Skeletal muscle cell (primary cell): Measurements from ENCODE around the gene MAD2L1BP.
A peak's percentile ranks its signal among the peaks of the same experiment; 100 is the strongest.
"Not testable (repeated sequence)": the region's sequence is repeated elsewhere in the genome, so short reads cannot be mapped to it uniquely, and the experiment has no call there.

Experiments
- DNase-seq: peaks from one replicate; pipeline ENCODE4 v3.0.0-alpha.2; 2010; ENCODE audit warnings: low read depth
- H3K4me3 ChIP-seq: 2 replicates; pipeline ENCODE4 v1.5.1; 2011; ENCODE audit warnings: low read depth, mild to moderate bottlenecking, control low read depth, low read length, moderate library complexity

Gene MAD2L1BP, protein sequence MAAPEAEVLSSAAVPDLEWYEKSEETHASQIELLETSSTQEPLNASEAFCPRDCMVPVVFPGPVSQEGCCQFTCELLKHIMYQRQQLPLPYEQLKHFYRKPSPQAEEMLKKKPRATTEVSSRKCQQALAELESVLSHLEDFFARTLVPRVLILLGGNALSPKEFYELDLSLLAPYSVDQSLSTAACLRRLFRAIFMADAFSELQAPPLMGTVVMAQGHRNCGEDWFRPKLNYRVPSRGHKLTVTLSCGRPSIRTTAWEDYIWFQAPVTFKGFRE

DNA sequence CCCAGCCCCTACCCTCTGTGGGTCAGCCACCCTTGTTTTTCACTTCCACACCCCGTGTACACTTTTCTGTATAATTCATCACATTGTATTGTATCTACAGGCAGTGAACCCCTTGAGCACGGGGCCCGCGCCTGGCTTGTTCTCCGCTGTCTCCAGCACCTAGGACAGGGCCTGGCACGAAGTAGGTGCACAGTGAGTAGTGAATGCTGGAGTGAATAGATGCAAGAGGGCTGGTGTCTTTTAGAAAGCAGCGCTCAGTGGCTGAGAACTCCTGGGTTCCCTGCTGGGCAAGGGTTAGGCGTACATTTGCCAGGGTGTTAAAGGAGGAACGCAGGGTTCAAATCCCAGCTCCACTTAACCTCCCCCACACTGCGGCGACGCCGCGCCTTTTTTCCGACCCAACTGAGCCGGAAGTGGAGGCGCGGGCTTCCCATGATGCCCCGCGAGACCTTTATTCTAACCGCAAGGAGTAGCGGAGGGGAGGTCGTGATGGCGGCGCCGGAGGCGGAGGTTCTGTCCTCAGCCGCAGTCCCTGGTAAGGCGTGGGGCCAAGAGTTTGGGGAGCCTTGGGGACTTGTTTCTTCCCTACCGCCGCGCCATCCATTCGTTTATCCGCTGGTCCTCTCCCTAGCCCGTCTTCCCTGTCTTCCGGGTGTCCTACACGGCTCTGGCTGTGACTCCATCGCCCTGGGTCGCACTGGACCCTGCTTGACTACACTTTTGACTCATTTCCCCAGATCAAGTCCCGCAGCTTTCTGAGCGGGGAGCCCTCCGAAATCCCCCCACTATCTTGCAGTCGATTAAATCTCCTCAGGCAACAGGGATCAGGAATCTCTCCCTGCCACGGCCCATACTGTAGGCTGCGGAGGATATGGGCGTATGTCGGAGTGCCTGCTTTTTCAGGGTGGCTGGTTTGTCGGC, at the start of gene MAD2L1BP:
Gene MAD2L1BP (plus strand): TSS at position 454 of the 921 bp plus-strand sequence. CDS start 36 bp downstream, at position 490.
- peak within 1 kb of the TSS; percentile 88 for H3K4me3 ChIP-seq
- DNase-seq, result no peak

DNA sequence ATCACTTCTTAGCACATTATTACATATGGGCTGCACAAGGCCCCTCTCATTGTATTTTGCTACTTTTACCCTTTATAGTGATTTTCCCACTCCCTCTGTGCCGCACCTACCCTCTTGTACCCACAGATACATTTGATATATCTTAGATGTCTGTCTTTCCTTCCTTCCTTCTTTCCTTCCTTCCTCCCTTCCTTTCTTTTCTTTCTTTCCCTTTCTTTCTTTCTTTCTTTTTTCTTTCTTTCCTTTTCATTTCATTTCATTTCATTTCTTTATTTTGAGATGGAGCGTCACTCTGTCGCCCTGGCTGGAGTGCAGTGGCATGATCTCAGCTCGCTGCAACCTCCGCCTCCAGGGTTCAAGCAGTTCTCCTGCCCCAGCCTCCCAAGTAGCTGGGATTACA, 47.4 kb upstream of the MAD2L1BP start:
- no peak overlapping the region for H3K4me3 ChIP-seq
- no peak for DNase-seq

GRCh38 chr6:43589564-43589963, 46.1 kb upstream of the MAD2L1BP start:
- not testable (repeated sequence) for DNase-seq, H3K4me3 ChIP-seq

GRCh38 chr6:43593938-43594337, 41.7 kb upstream of the MAD2L1BP start:
- no peak overlapping the region for H3K4me3 ChIP-seq
- DNase-seq, result no peak

- no peak overlapping the region for H3K4me3 ChIP-seq
- no peak for DNase-seq
Observed at GRCh38 chr6:43600595-43600994, 35.0 kb upstream of the MAD2L1BP start.

- peak; percentile 76 for DNase-seq
- no peak overlapping the region for H3K4me3 ChIP-seq
Observed at GRCh38 chr6:43604174-43604573, 31.5 kb upstream of the MAD2L1BP start.

DNA sequence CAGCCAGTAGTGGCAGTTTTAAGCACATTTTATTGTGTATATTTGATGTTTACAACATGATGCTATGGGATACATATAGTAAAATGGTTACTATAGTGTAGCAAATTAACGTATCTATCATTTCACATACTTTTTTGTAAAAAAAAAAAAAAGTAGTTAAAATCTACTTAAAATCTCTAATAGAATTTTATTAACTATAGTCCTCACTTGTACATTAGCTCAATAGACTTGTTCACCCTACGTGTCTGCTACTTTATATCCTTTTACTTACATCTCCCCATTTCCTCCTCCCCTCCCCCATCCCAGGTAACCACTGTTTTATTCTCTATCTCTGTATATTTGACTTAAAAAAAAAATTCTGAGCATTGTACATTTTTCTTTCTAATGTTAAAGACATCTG, 29.6 kb upstream of the MAD2L1BP start:
- no peak overlapping the region for H3K4me3 ChIP-seq
- DNase-seq, result no peak

DNA sequence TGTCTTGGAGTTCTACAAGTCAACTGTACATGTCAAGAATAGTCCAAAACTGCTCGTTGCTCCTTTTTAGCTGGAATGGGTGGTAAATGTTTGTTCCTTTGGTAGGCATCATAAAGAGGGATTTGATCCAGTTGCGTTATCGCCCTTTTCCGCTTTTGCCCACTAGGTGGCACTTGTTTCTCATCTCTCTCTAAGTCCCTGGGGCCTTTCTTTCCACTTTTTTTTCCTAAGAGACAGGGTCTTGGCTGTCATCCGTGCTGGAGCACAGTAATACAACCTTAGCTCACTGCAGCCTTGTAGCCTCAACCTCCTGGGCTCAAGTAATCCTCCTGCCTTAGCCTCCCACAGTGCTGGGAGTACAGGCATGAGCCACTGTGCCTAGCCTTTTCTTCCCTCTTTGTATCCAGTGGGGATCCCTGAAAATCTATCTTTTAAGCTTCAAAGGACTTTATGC, 27.3 kb upstream of the MAD2L1BP start:
- peak; percentile 49 for DNase-seq
- no peak overlapping the region for H3K4me3 ChIP-seq

GRCh38 chr6:43608807-43609206, 26.8 kb upstream of the MAD2L1BP start:
- no peak overlapping the region for H3K4me3 ChIP-seq

GRCh38 chr6:43609402-43609801, 26.2 kb upstream of the MAD2L1BP start:
- H3K4me3 ChIP-seq, result no peak overlapping the region
- DNase-seq, result no peak

More at GRCh38 chr6:43608807-43609206, 26.8 kb upstream of the MAD2L1BP start:
- no peak for DNase-seq

- no peak for DNase-seq
- no peak overlapping the region for H3K4me3 ChIP-seq
Observed at GRCh38 chr6:43610431-43610830, 25.2 kb upstream of the MAD2L1BP start.

DNA sequence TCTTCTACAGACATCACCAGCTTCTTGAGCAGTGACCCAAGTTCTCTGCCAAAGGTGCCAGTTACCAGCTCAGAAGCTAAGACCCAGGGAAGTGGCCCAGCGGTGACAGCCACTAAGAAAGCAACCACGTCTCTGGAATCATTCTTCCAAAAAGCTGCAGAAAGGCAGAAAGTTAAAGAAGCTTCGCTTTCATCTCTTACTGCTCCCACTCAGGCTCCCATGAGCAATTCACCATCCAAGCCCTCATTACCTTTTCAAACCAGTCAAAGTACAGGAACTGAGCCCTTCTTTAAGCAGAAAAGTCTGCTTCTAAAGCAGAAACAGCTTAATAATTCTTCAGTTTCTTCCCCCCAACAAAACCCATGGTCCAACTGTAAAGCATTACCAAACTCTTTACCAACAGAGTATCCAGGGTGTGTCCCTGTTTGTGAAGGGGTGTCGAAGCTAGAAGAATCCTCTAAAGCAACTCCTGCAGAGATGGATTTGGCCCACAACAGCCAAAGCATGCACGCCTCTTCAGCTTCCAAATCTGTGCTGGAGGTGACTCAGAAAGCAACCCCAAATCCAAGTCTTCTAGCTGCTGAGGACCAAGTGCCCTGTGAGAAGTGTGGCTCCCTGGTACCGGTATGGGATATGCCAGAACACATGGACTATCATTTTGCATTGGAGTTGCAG, 21.8 kb upstream of the MAD2L1BP start:
- H3K4me3 ChIP-seq, result no peak overlapping the region
- no peak for DNase-seq

DNA sequence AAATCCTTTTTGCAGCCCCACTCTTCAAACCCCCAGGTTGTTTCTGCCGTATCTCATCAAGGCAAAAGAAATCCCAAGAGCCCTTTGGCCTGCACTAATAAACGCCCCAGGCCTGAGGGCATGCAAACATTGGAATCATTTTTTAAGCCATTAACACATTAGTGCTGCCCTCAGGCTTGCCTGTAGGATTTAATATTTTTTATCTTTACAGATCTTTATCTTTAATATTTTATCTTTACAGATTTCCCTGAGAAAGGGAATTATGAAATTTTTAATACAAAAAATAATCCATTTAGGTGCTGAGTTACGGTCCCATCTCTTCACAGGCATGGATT, 21.3 kb upstream of the MAD2L1BP start:
- DNase-seq, result no peak
- no peak overlapping the region for H3K4me3 ChIP-seq

DNA sequence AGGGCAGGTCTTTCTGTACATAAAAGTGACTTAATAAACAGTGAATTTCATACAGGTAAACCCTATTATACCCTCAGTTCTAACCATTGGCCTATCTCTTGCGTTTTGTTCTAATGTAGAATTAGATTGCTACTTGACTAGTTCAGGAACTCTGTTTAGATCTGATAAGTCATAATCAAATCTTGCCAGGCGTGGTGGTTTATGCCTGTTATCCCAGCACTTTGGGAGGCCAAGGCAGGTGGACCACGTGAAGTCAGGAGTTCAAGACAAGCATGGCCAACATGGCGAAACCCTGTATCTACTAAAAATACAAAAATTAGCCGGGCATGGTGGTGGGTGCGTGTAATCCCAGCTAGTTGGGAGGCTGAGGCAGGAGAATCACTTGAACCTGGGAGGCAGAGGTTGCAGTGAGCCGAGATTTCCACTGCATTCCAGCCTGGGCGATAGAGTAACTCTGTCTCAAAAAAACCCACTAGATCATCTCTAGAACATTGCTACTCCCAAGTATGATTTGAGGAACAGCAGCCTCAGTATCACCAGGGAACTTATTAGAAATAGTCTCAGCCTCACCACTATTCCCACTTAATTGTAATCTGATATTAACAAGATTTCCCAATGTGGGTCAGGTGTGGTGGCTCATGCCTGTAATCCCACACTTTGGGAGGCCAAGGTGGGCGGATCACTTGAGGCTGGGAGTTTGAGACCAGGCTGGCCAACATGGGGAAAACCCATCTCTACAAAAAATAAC, 18.7 kb upstream of the MAD2L1BP start:
- H3K4me3 ChIP-seq, result no peak overlapping the region
- no peak for DNase-seq

- DNase-seq, result no peak
- no peak overlapping the region for H3K4me3 ChIP-seq
Observed at GRCh38 chr6:43621078-43621835, 14.4 kb upstream of the MAD2L1BP start.

DNA sequence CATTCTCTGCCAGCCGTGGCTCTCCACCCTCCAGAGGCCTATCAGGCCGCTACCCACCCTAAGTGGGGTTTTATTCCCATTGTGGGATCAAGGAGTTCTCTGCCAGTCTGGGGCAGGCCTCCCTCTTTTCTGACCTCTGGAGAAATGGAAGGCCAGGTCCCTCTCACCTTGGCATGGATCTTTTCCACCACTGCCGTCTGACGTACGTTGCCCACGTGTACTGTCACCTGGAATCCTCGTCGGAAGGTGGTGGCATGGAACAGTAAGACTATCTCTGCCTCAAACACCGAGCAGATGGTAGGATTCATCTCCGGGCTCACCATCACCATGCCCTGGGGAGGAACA, 13.8 kb upstream of the MAD2L1BP start:
- no peak for DNase-seq
- no peak overlapping the region for H3K4me3 ChIP-seq

DNA sequence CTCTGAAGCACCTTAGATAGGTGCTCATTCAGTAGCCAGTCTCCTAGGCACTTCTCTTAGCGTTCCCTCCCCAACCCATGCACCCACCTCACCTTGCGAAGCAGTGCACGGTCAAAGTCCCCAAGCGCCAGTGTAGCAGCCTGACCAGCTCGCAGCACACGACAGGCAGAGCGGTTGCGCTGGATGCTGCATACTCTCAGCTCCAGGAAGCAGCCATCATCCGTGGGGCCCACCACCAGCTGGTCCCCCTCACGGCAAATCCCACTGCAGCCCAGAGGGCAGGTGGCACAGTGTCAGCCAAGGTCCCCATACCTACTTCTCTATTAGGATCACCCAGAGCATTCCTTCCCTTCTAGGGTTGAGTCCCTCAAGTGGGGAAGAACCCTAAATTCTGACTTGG, 13.1 kb upstream of the MAD2L1BP start:
- no peak overlapping the region for H3K4me3 ChIP-seq
- no peak for DNase-seq

DNA sequence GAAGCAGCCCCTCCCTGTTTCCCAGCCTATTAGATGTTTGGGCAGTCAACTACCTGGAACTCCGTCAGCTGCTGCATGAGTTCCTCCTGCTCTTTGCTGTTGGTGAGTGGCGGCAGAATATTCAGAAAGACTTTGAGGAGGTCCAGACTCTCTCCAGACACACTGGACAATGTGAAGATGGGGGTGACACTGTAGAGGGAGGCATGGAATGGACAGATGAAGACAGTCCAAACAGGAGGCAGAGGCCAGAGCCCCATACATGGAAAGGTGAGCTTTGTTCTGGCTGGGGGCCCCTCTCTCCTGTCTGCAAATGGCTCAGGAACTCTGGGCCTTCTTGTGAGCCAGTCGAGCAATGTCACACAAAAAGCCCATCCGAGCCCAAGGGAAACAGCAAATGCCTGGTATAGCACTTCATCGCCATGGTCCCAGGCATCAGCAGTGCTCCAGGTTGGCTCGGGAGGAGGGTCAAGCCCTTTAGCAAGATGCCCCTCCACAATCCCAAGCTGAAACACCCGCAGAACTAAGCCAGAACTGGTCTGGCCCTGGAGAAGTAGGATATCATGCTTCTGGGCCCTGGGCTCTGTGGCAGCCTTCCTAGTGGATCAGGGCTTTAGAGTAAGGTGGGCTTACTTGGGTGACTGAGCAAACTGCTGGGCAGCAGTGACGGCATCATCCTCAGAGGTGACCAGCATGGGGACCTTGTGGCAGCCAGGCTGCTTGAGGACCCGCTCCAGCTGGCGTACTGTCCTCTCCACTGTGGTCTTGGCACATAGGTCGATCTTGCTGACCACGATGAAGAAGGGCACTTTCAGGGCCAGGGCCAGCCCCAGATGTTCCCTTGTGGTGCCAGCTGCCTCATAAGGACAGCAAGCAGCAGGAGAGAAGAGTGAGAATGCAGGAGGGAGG, 11.5 kb upstream of the MAD2L1BP start:
- no peak for DNase-seq
- no peak overlapping the region for H3K4me3 ChIP-seq
